SK-N-DZ (cell line): ENCODE data around the gene RNASE8.

Experiments
- DNase-seq: peaks from one replicate; pipeline ENCODE4 v3.0.0-alpha.2; 2015; ENCODE audit warnings: low spot score

The RNASE8 gene

GRCh38 chr14:21091821-21092272, 34.2 kb downstream of the RNASE8 start:
- DNase-seq, result no peak

- peak; percentile 69 for DNase-seq
Measured at GRCh38 chr14:21092273-21093011, 34.8 kb downstream of the RNASE8 start.

- no peak for DNase-seq
Measured at GRCh38 chr14:21093018-21093417, 35.4 kb downstream of the RNASE8 start.

GRCh38 chr14:21093769-21094681, 36.4 kb downstream of the RNASE8 start:
- peak; percentile 78 for DNase-seq

- DNase-seq, result no peak
Measured at GRCh38 chr14:21095430-21096205, 38.0 kb downstream of the RNASE8 start.

- no peak for DNase-seq
Measured at GRCh38 chr14:21096438-21096837, 38.8 kb downstream of the RNASE8 start.

GRCh38 chr14:21096978-21097635, 39.5 kb downstream of the RNASE8 start:
- no peak for DNase-seq

- no peak for DNase-seq
Measured at GRCh38 chr14:21097636-21098075, 40.0 kb downstream of the RNASE8 start.

GRCh38 chr14:21098076-21098891, 40.7 kb downstream of the RNASE8 start, which contains the start of gene ZNF219:
ZNF219 (minus strand) TSS chr14:21098655; CDS start chr14:21093591, 5,064 bp downstream.
- peak; percentile 59 for DNase-seq

- no peak for DNase-seq
Measured at GRCh38 chr14:21098892-21099595, 41.4 kb downstream of the RNASE8 start.

GRCh38 chr14:21099596-21099985, 42.0 kb downstream of the RNASE8 start:
- DNase-seq, result no peak

GRCh38 chr14:21100931-21101330, 43.3 kb downstream of the RNASE8 start, which contains the start of gene TMEM253:
TMEM253 (plus strand) TSS chr14:21101066; CDS start chr14:21101344, 278 bp downstream.
- no peak for DNase-seq

- DNase-seq, result no peak
Measured at GRCh38 chr14:21101802-21102413, 44.3 kb downstream of the RNASE8 start.

- DNase-seq, result no peak
Measured at GRCh38 chr14:21102521-21103410, 45.1 kb downstream of the RNASE8 start.

GRCh38 chr14:21103411-21103709, 45.7 kb downstream of the RNASE8 start:
- DNase-seq, result no peak

- peak; percentile 96 for DNase-seq
Measured at GRCh38 chr14:21103710-21104447, 46.3 kb downstream of the RNASE8 start.

- DNase-seq, result peak; percentile 84
Measured at GRCh38 chr14:21104448-21105060, 46.9 kb downstream of the RNASE8 start.
